Type B pancreatic cell (in vitro differentiated cells): ENCODE data around the gene CRADD. TPM values are rescaled to one million over a fixed set of nuclear protein-coding genes. Genes with fewer than 3 reads are reported as not detected.

Experiments
- DNase-seq: peaks from one replicate; pipeline ENCODE4 v3.0.0; 2021; ENCODE audit warnings: mixed read lengths; ENCODE audit not compliant: unreplicated experiment; ENCODE audit errors: extremely low spot score
- H3K27ac Mint-ChIP-seq: 2 replicates; pipeline ENCODE4 v1.8.0; 2021; ENCODE audit warnings: mild to moderate bottlenecking, mixed read lengths
- H3K27me3 Mint-ChIP-seq: 2 replicates; pipeline ENCODE4 v1.8.0; 2021; ENCODE audit warnings: mixed read lengths
- H3K36me3 Mint-ChIP-seq: 2 replicates; pipeline ENCODE4 v1.8.0; 2021; ENCODE audit warnings: mixed read lengths
- H3K4me1 Mint-ChIP-seq: one replicate; pipeline ENCODE4 v1.8.0; 2021; ENCODE audit warnings: mixed read lengths; ENCODE audit not compliant: unreplicated experiment
- H3K4me3 Mint-ChIP-seq: 2 replicates; pipeline ENCODE4 v1.8.0; 2021; ENCODE audit warnings: mild to moderate bottlenecking, mixed read lengths
- H3K9me3 Mint-ChIP-seq: 2 replicates; pipeline ENCODE4 v1.8.0; 2021; ENCODE audit warnings: mixed read lengths
- total RNA-seq: library from RNA; stranded (reverse); gene quantifications from 2 replicates; pipeline ENCODE4 v1.2.1, GENCODE V29; 2021; ENCODE audit warnings: low replicate concordance
- TF ChIP-seq, protein P1 (sequence below): fragments of 200-600 bp; sonication (generic); conservative IDR thresholded peaks from 2 replicates; pipeline ENCODE4 v1.5.0; 2021; ENCODE audit warnings: antibody characterized with exemption, mild to moderate bottlenecking

Gene CRADD
- total RNA-seq, 1 donor from 2014 or later = 8.1 TPM

DNA sequence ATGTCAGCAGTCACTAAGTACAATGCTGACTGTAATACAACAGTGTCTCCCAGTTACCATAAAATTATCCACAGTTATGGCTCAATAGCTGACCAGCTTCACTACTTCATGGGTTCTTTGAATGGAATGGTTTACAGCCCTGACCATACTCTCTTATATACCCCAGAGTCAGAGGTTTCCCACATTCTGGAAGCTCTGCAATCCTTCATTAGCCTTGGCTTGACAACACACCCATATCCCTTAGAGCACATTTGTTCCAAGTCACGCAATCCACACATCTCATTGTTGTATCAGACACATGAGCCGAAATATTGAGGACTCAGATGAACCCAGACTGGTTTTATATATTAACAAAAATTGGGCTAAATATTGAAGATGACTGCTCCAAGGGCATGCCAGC is 261.8 kb downstream of the CRADD start:
- Mint-ChIP-seq H3K9me3 (peaks cover 22% of the 10 kb centered on the region), H3K27ac (no peak overlapping the region), H3K4me3 (no peak overlapping the region), H3K4me1 (no peaks in the 10 kb centered on the region), H3K27me3 (no peaks in the 10 kb centered on the region), H3K36me3 (no peaks in the 10 kb centered on the region)
- TF ChIP-seq, protein P1, sequence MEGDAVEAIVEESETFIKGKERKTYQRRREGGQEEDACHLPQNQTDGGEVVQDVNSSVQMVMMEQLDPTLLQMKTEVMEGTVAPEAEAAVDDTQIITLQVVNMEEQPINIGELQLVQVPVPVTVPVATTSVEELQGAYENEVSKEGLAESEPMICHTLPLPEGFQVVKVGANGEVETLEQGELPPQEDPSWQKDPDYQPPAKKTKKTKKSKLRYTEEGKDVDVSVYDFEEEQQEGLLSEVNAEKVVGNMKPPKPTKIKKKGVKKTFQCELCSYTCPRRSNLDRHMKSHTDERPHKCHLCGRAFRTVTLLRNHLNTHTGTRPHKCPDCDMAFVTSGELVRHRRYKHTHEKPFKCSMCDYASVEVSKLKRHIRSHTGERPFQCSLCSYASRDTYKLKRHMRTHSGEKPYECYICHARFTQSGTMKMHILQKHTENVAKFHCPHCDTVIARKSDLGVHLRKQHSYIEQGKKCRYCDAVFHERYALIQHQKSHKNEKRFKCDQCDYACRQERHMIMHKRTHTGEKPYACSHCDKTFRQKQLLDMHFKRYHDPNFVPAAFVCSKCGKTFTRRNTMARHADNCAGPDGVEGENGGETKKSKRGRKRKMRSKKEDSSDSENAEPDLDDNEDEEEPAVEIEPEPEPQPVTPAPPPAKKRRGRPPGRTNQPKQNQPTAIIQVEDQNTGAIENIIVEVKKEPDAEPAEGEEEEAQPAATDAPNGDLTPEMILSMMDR = no peak
- no peak for DNase-seq

DNA sequence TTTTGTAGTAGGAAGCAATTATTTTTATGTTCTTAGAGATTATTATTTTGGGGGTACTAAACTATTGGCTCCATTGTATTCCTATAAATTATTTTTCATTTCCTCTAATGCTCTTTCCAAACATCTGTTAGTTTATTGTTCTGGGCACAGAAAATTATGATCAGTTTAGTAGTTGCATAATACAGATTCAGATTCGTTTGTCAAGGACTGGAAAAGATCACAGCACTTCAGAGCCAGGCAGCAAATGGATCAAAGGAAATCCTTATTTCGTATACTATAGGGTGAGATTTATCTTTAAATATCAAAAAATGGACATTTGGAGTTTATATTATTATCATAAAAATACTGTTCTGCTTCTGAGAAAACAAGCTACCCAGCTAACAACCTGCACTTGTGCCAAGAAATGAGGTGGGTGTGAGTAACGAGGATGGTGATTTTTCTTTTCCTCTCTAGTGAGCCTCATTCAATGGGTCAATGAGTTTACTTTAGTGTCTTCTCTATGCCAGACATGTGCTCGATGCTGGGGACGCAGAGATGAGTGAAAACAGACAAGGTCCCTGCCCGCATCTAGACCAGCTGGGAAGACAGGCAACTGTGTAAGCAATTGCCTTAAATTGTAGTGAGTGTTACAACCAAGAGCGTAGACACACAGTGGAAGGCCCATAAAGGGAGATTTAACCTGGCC is 262.6 kb downstream of the CRADD start:
- no peaks in the 10 kb centered on the region for H3K27me3 Mint-ChIP-seq
- H3K4me3 Mint-ChIP-seq = no peak overlapping the region
- H3K27ac Mint-ChIP-seq = no peak overlapping the region
- no peaks in the 10 kb centered on the region for H3K36me3 Mint-ChIP-seq
- TF ChIP-seq, protein P1 = no peak
- no peaks in the 10 kb centered on the region for H3K4me1 Mint-ChIP-seq
- DNase-seq = no peak
- peaks cover 21% of the 10 kb centered on the region for H3K9me3 Mint-ChIP-seq

DNA sequence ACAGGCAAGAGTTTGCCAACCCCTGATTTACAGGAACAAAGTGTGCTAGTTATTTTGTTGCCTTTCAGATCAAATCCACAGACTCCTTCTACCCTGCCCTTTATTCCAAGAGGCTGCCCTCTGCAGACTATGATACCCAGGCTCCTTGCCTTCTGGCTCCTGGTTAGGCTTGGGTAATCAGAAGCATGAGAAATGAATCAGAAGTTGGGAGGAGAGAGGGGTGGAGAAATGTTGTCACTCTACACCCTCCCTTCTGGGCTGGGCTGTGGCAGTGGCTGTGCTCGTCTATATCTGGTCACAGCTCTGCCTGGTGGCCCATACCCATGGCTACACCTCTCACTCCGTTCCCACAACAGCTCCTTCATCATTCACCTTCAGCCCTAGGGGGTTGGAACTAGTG is 266.6 kb downstream of the CRADD start:
- Mint-ChIP-seq H3K36me3 (no peaks in the 10 kb centered on the region), H3K27ac (no peak overlapping the region), H3K4me3 (no peak overlapping the region), H3K9me3 (peaks cover 3% of the 10 kb centered on the region), H3K4me1 (no peaks in the 10 kb centered on the region), H3K27me3 (no peaks in the 10 kb centered on the region)
- TF ChIP-seq, protein P1 = no peak
- no peak for DNase-seq

DNA sequence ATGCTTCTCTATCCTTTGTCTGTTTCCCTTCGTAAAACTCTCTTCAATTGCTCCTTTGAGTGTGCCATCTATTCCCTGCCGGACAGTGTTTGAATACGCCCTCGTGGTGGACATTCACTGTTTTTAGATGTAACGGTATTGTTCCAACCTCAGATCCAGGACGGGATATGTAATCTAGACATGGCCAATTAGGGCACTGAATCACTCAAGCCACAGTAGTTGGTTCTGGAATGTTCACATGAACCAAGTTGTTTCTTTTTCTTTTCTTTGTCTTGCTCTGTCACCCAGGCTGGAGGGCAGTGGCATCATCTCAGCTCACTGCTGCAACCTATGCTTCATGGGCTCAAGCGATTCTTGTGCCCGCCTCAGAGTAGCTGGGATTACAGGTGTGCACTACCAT is 267.0 kb downstream of the CRADD start:
- no peak for DNase-seq
- TF ChIP-seq, protein P1 = no peak
- no peaks in the 10 kb centered on the region for H3K4me1 Mint-ChIP-seq
- no peak overlapping the region for H3K4me3 Mint-ChIP-seq
- no peak overlapping the region for H3K27ac Mint-ChIP-seq
- H3K27me3 Mint-ChIP-seq = no peaks in the 10 kb centered on the region
- H3K9me3 Mint-ChIP-seq = peaks cover 4% of the 10 kb centered on the region
- H3K36me3 Mint-ChIP-seq = no peaks in the 10 kb centered on the region

Other genes starting within 250 kb of the CRADD start
- gene UBE2N, start 235.4 kb upstream of the CRADD start, total RNA-seq = 95.1 and 102 TPM in 2 replicates
- 54.8 and 84.7 TPM in 2 replicates for gene MRPL42, start 209.9 kb upstream of the CRADD start, total RNA-seq
- gene SOCS2, start 104.7 kb upstream of the CRADD start, total RNA-seq = 4.4 and 16.4 TPM in 2 replicates